ENCODE data around the gene TIA1. TPM values are rescaled to one million over a fixed set of nuclear protein-coding genes. Genes with fewer than 3 reads are reported as not detected.

The TIA1 gene
- total RNA-seq, 1 donor from 2014 or later = 539 TPM

- Histone ChIP-seq H3K4me1 (peaks cover 6% of the 10 kb centered on the region), H3K9ac (no peak overlapping the region), H3K79me2 (ENCODE audit: low read depth) (peaks cover 21% of the 10 kb centered on the region), H3K36me3 (peaks cover 15% of the 10 kb centered on the region), H4K20me1 (ENCODE audit: low read depth) (peaks cover 13% of the 10 kb centered on the region), H3K9me3 (ENCODE audit: low read depth) (no peaks in the 10 kb centered on the region), H3K4me2 (no peak overlapping the region), H3K27me3 (no peaks in the 10 kb centered on the region), H3K27ac (no peak overlapping the region), H3F3A (ENCODE audit: low read depth) (peaks cover 21% of the 10 kb centered on the region), H2AFZ (replicated peaks) (no peak overlapping the region), H3K4me3 (no peak overlapping the region)
- H3K4me3 Mint-ChIP-seq = no peak overlapping the region
- peaks cover 7% of the 10 kb centered on the region for H3K9me3 Mint-ChIP-seq
- DNase-seq (ENCODE audit: low spot score) = no peak
- H3K27ac Mint-ChIP-seq = no peak overlapping the region
- H3K36me3 Mint-ChIP-seq = peaks cover 26% of the 10 kb centered on the region
- H3K27me3 Mint-ChIP-seq (ENCODE audit: insufficient read depth, low read depth) = no peaks in the 10 kb centered on the region
- TF ChIP-seq EZH2 (IDR thresholded peaks at IDR 0.05) (no peak), CTCF (IDR thresholded peaks at IDR 0.05) (no peak), EZH2phosphoT487 (IDR thresholded peaks at IDR 0.05) (no peak)
- peaks cover 26% of the 10 kb centered on the region for H3K4me1 Mint-ChIP-seq
These were observed 13.1 kb upstream of the TIA1 start for GRCh38 chr2:70261501-70261900.

GRCh38 chr2:70258532-70258875 lies 10.1 kb upstream of the TIA1 start:
- peak; percentile 59 for DNase-seq (ENCODE audit: low spot score)
- no peak overlapping the region for H2AFZ ChIP-seq (replicated peaks)
- peak overlapping the region; percentile 92 for H3K4me2 ChIP-seq
- no peaks in the 10 kb centered on the region for H3K9me3 Mint-ChIP-seq
- peaks cover 21% of the 10 kb centered on the region for H3K79me2 ChIP-seq (ENCODE audit: low read depth)
- peak overlapping the region; percentile 48 for H3K9ac ChIP-seq
- TF ChIP-seq CTCF (IDR thresholded peaks at IDR 0.05) = no peak
- TF ChIP-seq EZH2 (IDR thresholded peaks at IDR 0.05) = no peak
- no peak for TF ChIP-seq EZH2phosphoT487 (IDR thresholded peaks at IDR 0.05)
- no peaks in the 10 kb centered on the region for H3K9me3 ChIP-seq (ENCODE audit: low read depth)
- H3F3A ChIP-seq (ENCODE audit: low read depth) = peaks cover 41% of the 10 kb centered on the region
- H3K27ac Mint-ChIP-seq = no peak overlapping the region
- peaks cover 6% of the 10 kb centered on the region for H3K4me1 ChIP-seq
- peaks cover 26% of the 10 kb centered on the region for H3K4me1 Mint-ChIP-seq
- H3K36me3 ChIP-seq = peaks cover 9% of the 10 kb centered on the region
- peaks cover 4% of the 10 kb centered on the region for H3K27me3 Mint-ChIP-seq (ENCODE audit: insufficient read depth, low read depth)
- H4K20me1 ChIP-seq (ENCODE audit: low read depth) = peaks cover 13% of the 10 kb centered on the region
- H3K4me3 Mint-ChIP-seq = peak overlapping the region; percentile 94
- peaks cover 14% of the 10 kb centered on the region for H3K36me3 Mint-ChIP-seq
- no peaks in the 10 kb centered on the region for H3K27me3 ChIP-seq
- H3K27ac ChIP-seq = no peak overlapping the region
- peak overlapping the region; percentile 58 for H3K4me3 ChIP-seq

GRCh38 chr2:70255637-70256314 lies 7.3 kb upstream of the TIA1 start:
- Mint-ChIP-seq H3K36me3 (peaks cover 2% of the 10 kb centered on the region), H3K4me1 (peaks cover 15% of the 10 kb centered on the region), H3K27me3 (ENCODE audit: insufficient read depth, low read depth) (peaks cover 4% of the 10 kb centered on the region), H3K9me3 (no peaks in the 10 kb centered on the region), H3K27ac (no peak overlapping the region), H3K4me3 (peak overlapping the region; percentile 53)
- Histone ChIP-seq H3K4me2 (no peak overlapping the region), H3F3A (ENCODE audit: low read depth) (peaks cover 46% of the 10 kb centered on the region), H3K4me1 (peaks cover 6% of the 10 kb centered on the region), H3K27me3 (no peaks in the 10 kb centered on the region), H3K9me3 (ENCODE audit: low read depth) (no peaks in the 10 kb centered on the region), H3K27ac (no peak overlapping the region), H3K9ac (no peak overlapping the region), H4K20me1 (ENCODE audit: low read depth) (peaks cover 13% of the 10 kb centered on the region), H2AFZ (replicated peaks) (no peak overlapping the region), H3K4me3 (no peak overlapping the region), H3K79me2 (ENCODE audit: low read depth) (peaks cover 21% of the 10 kb centered on the region), H3K36me3 (no peaks in the 10 kb centered on the region)
- TF ChIP-seq EZH2phosphoT487 (IDR thresholded peaks at IDR 0.05) = no peak
- no peak for TF ChIP-seq CTCF (IDR thresholded peaks at IDR 0.05)
- no peak for TF ChIP-seq EZH2 (IDR thresholded peaks at IDR 0.05)
- DNase-seq (ENCODE audit: low spot score) = no peak
